ENCODE data around the gene PATE2.

The PATE2 gene

GRCh38 chr11:125784678-125785077 is 6.0 kb upstream of the PATE2 start:
- no peak overlapping the region for H3K27ac ChIP-seq
- no peak for TF ChIP-seq CTCF (conservative IDR thresholded peaks at IDR 0.05)

GRCh38 chr11:125777309-125777708 is 1.3 kb downstream of the PATE2 start:
- no peak for TF ChIP-seq CTCF (conservative IDR thresholded peaks at IDR 0.05)
- no peak overlapping the region for H3K27ac ChIP-seq

- no peak overlapping the region for H3K27ac ChIP-seq
- no peak for TF ChIP-seq CTCF (conservative IDR thresholded peaks at IDR 0.05)
Measured at GRCh38 chr11:125773516-125773915, 5.1 kb downstream of the PATE2 start.

- TF ChIP-seq CTCF (conservative IDR thresholded peaks at IDR 0.05), result no peak
- H3K27ac ChIP-seq, result no peak overlapping the region
Measured at GRCh38 chr11:125772834-125773505, 5.7 kb downstream of the PATE2 start.

- H3K27ac ChIP-seq, result no peak overlapping the region
- no peak for TF ChIP-seq CTCF (conservative IDR thresholded peaks at IDR 0.05)
Measured at GRCh38 chr11:125770583-125770982, 8.0 kb downstream of the PATE2 start.

- no peak overlapping the region for H3K27ac ChIP-seq
- no peak for TF ChIP-seq CTCF (conservative IDR thresholded peaks at IDR 0.05)
Measured at GRCh38 chr11:125768336-125769046, 10.1 kb downstream of the PATE2 start.

- TF ChIP-seq CTCF (conservative IDR thresholded peaks at IDR 0.05), result no peak
- no peak overlapping the region for H3K27ac ChIP-seq
Measured at GRCh38 chr11:125766251-125766650, 12.4 kb downstream of the PATE2 start.
